Vagina (tissue), 2 donors: ENCODE data around the gene TRIM43. TPM values are rescaled to one million over a fixed set of nuclear protein-coding genes. Genes with fewer than 3 reads are reported as not detected.
"Not testable (repeated sequence)": the region's sequence is repeated elsewhere in the genome, so short reads cannot be mapped to it uniquely, and the experiment has no call there.

ENCODE experiments used
- DNase-seq, 2 donors: peaks; one replicate each; pipeline ENCODE4 v3.0.0-alpha.2; 2017; ENCODE audit errors: extremely low spot score in 2 of 2
- H3K27ac ChIP-seq: fragments of 200-600 bp; sonication (generic); one replicate; pipeline ENCODE4 v1.5.1; 2019
- H3K27me3 ChIP-seq: fragments of 200-600 bp; sonication (generic); one replicate; pipeline ENCODE4 v1.5.1; 2019
- H3K36me3 ChIP-seq, 2 donors: fragments of 200-600 bp; sonication (generic); one replicate each; pipeline ENCODE4 v1.5.1; 2017 to 2019
- H3K4me1 ChIP-seq: fragments of 200-600 bp; sonication (generic); one replicate; pipeline ENCODE4 v1.5.1; 2019
- H3K4me3 ChIP-seq, 2 donors: fragments of 200-600 bp; sonication (generic); 1 replicate in 1 of 2; 2 replicates in 1 of 2; pipeline ENCODE4 v1.5.1; 2016 to 2019
- H3K9me3 ChIP-seq: fragments of 200-600 bp; sonication (generic); one replicate; pipeline ENCODE4 v1.5.1; 2019
- intact Hi-C: fragments of 100-400 bp; cut with DNase I; formaldehyde crosslinking; loops from one replicate; pipeline ENCODE4 v1.15.1; 2023
- total RNA-seq: library from RNA; depleted of rRNA; stranded (reverse); fragments of >200 nt; gene quantifications from one replicate; pipeline ENCODE4 v1.2.3, GENCODE V29; 2016

The TRIM43 gene
- total RNA-seq, 1 donor from 2014 or later: not detected

- H3K4me3 ChIP-seq, DNase-seq, H3K27me3 ChIP-seq, H3K36me3 ChIP-seq, H3K9me3 ChIP-seq, intact Hi-C loops, H3K4me1 ChIP-seq, H3K27ac ChIP-seq: not testable (repeated sequence)
These were observed 16.6 kb downstream of the TRIM43 start for GRCh38 chr2:95608356-95608755.

- H3K27ac ChIP-seq, H3K9me3 ChIP-seq, H3K4me1 ChIP-seq, DNase-seq, intact Hi-C loops, H3K4me3 ChIP-seq, H3K27me3 ChIP-seq, H3K36me3 ChIP-seq: not testable (repeated sequence)
These were observed 18.0 kb downstream of the TRIM43 start for GRCh38 chr2:95609764-95610163.

GRCh38 chr2:95613048-95613447 lies 21.2 kb downstream of the TRIM43 start:
- H3K36me3 ChIP-seq, H3K4me1 ChIP-seq, H3K27ac ChIP-seq, H3K4me3 ChIP-seq, DNase-seq, H3K27me3 ChIP-seq, intact Hi-C loops, H3K9me3 ChIP-seq: not testable (repeated sequence)

- H3K4me1 ChIP-seq, intact Hi-C loops, H3K36me3 ChIP-seq, H3K4me3 ChIP-seq, DNase-seq, H3K9me3 ChIP-seq, H3K27me3 ChIP-seq, H3K27ac ChIP-seq: not testable (repeated sequence)
These were observed 30.9 kb downstream of the TRIM43 start for GRCh38 chr2:95622728-95623127.

- H3K27ac ChIP-seq, H3K4me1 ChIP-seq, H3K4me3 ChIP-seq, H3K36me3 ChIP-seq, intact Hi-C loops, DNase-seq, H3K9me3 ChIP-seq, H3K27me3 ChIP-seq: not testable (repeated sequence)
These were observed 39.2 kb downstream of the TRIM43 start for GRCh38 chr2:95630987-95631386.

- H3K27ac ChIP-seq, H3K9me3 ChIP-seq, intact Hi-C loops, H3K4me3 ChIP-seq, H3K27me3 ChIP-seq, H3K4me1 ChIP-seq, H3K36me3 ChIP-seq, DNase-seq: not testable (repeated sequence)
These were observed 41.9 kb downstream of the TRIM43 start for GRCh38 chr2:95633626-95634259.

- H3K36me3 ChIP-seq, H3K9me3 ChIP-seq, H3K27ac ChIP-seq, DNase-seq, H3K4me1 ChIP-seq, H3K27me3 ChIP-seq, intact Hi-C loops, H3K4me3 ChIP-seq: not testable (repeated sequence)
These were observed 48.9 kb downstream of the TRIM43 start for GRCh38 chr2:95640515-95641288.

- H3K9me3 ChIP-seq, H3K27me3 ChIP-seq, DNase-seq, H3K36me3 ChIP-seq, intact Hi-C loops, H3K4me3 ChIP-seq, H3K27ac ChIP-seq, H3K4me1 ChIP-seq: not testable (repeated sequence)
These were observed 49.4 kb downstream of the TRIM43 start for GRCh38 chr2:95641289-95641575.

- H3K4me3 ChIP-seq, H3K36me3 ChIP-seq, H3K27ac ChIP-seq, H3K27me3 ChIP-seq, H3K4me1 ChIP-seq, H3K9me3 ChIP-seq, DNase-seq, intact Hi-C loops: not testable (repeated sequence)
These were observed 50.0 kb downstream of the TRIM43 start for GRCh38 chr2:95641787-95642186.

GRCh38 chr2:95642360-95642759 lies 50.6 kb downstream of the TRIM43 start:
- H3K27me3 ChIP-seq, H3K36me3 ChIP-seq, intact Hi-C loops, DNase-seq, H3K4me3 ChIP-seq, H3K27ac ChIP-seq, H3K9me3 ChIP-seq, H3K4me1 ChIP-seq: not testable (repeated sequence)

GRCh38 chr2:95642951-95643350 lies 51.1 kb downstream of the TRIM43 start:
- H3K27ac ChIP-seq, H3K4me3 ChIP-seq, intact Hi-C loops, H3K9me3 ChIP-seq, H3K4me1 ChIP-seq, H3K27me3 ChIP-seq, H3K36me3 ChIP-seq, DNase-seq: not testable (repeated sequence)

- H3K36me3 ChIP-seq, H3K27me3 ChIP-seq, H3K9me3 ChIP-seq, H3K4me1 ChIP-seq, H3K27ac ChIP-seq, DNase-seq, H3K4me3 ChIP-seq, intact Hi-C loops: not testable (repeated sequence)
These were observed 53.5 kb downstream of the TRIM43 start for GRCh38 chr2:95645312-95645711.

GRCh38 chr2:95646274-95646994 lies 54.6 kb downstream of the TRIM43 start:
- H3K27me3 ChIP-seq, H3K9me3 ChIP-seq, intact Hi-C loops, H3K4me1 ChIP-seq, H3K27ac ChIP-seq, H3K4me3 ChIP-seq, H3K36me3 ChIP-seq, DNase-seq: not testable (repeated sequence)
